ENCODE measurements around the gene ABHD16A. TPM values are rescaled to one million over a fixed set of nuclear protein-coding genes. Genes with fewer than 3 reads are reported as not detected.

ABHD16A gene
- total and polyA plus RNA-seq, 8 donors: 15.1 to 122 (median 46.8) TPM

GRCh38 chr6:31652925-31653724, 50.0 kb downstream of the ABHD16A start:
- no peaks in the 10 kb centered on the region for H3K27me3 ChIP-seq
- WGBS, 5 donors: 7 to 9% (median 7%) methylated on average over 37 of the region's 37 CpGs
- H3K4me1 ChIP-seq: peaks cover 20 to 67% (median 51%) of the 10 kb centered on the region in 4 donors
- TF ChIP-seq, protein P1, sequence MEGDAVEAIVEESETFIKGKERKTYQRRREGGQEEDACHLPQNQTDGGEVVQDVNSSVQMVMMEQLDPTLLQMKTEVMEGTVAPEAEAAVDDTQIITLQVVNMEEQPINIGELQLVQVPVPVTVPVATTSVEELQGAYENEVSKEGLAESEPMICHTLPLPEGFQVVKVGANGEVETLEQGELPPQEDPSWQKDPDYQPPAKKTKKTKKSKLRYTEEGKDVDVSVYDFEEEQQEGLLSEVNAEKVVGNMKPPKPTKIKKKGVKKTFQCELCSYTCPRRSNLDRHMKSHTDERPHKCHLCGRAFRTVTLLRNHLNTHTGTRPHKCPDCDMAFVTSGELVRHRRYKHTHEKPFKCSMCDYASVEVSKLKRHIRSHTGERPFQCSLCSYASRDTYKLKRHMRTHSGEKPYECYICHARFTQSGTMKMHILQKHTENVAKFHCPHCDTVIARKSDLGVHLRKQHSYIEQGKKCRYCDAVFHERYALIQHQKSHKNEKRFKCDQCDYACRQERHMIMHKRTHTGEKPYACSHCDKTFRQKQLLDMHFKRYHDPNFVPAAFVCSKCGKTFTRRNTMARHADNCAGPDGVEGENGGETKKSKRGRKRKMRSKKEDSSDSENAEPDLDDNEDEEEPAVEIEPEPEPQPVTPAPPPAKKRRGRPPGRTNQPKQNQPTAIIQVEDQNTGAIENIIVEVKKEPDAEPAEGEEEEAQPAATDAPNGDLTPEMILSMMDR (IDR thresholded peaks at IDR 0.05): peak in 1 of 7 experiments; percentile 3
- TF ChIP-seq POLR2A (IDR thresholded peaks at IDR 0.05): peak in 1 of 4 donors; percentile 37
- no peak for TF ChIP-seq EP300 (IDR thresholded peaks at IDR 0.05)
- peak in 2 of 3 donors; percentile 78 to 80 for TF ChIP-seq POLR2AphosphoS5 (IDR thresholded peaks at IDR 0.05)
- peak overlapping the region; percentile 67 to 87 (median 82) for H3K4me3 ChIP-seq
- peak overlapping the region; percentile 97 to 99 (median 98) for H3K27ac ChIP-seq
- H3K36me3 ChIP-seq: peaks cover 24 to 63% (median 54%) of the 10 kb centered on the region in 4 donors
- no peaks in the 10 kb centered on the region for H3K9me3 ChIP-seq
- intact Hi-C loops (cut with DNase I; ENCODE audit: low total_unique reads): no loop called here
- DNase-seq: peak in 1 of 2 donors; percentile 89

GRCh38 chr6:31651602-31652191, 51.4 kb downstream of the ABHD16A start:
- intact Hi-C loops (cut with DNase I; ENCODE audit: low total_unique reads): no loop called here
- 0 to 2% (median 1%) methylated on average over 15 to 29 of the region's 29 CpGs for WGBS, 5 donors
- Histone ChIP-seq H3K4me1 (peaks cover 16 to 55% (median 39%) of the 10 kb centered on the region in 4 donors), H3K9me3 (no peaks in the 10 kb centered on the region), H3K4me3 (peak overlapping the region; percentile 67 to 87 (median 82)), H3K27ac (peak overlapping the region; percentile 97 to 99 (median 98)), H3K27me3 (no peaks in the 10 kb centered on the region), H3K36me3 (peaks cover 31 to 65% (median 56%) of the 10 kb centered on the region in 4 donors)
- TF ChIP-seq POLR2AphosphoS5 (IDR thresholded peaks at IDR 0.05): peak in 2 of 3 donors; percentile 20 to 34
- no peak for TF ChIP-seq POLR2A (IDR thresholded peaks at IDR 0.05)
- peak in 1 of 2 donors; percentile 93 for DNase-seq

- peaks cover 93 to 100% (median 99%) of the 10 kb centered on the region in 4 donors for H3K36me3 ChIP-seq
These were observed 57.8 kb downstream of the ABHD16A start for GRCh38 chr6:31645325-31645724.

DNA sequence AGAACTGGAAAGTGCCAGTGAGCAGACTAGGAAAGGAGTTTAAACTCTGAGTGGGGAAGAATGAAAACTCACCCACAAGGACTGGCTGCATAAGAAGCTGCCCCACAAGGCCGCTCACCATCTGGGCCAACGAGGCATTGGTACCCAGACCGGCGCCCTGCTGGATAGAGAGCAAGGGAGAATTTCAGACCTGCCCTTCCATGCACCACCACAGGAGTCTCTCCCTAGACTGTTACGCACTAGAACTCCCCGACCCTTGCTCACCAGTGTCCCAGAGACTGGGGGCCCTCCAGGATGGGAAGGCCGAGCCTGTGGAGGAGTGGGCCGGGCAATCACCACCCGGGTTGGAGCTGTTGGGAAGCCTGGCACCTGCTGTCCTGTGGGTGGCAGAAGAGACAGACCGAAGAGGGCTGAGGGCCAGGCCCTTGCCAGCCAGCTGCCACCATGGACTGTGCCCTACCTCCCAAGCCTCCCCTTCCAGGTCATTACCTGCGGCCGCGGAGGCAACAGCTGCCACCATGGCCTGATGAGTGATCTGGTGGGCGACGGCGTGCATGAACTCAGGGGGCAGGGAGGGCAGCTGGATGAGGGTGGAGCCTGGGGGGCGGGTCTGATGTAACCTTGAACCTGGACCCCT, 59.2 kb downstream of the ABHD16A start:
- intact Hi-C loops (cut with DNase I; ENCODE audit: low total_unique reads): no loop called here

More at GRCh38 chr6:31645325-31645724, 57.8 kb downstream of the ABHD16A start:
- DNase-seq: no peak
- no peaks in the 10 kb centered on the region for H3K27me3 ChIP-seq
- 93 to 96% (median 95%) methylated on average over 9 of the region's 9 CpGs for WGBS, 5 donors
- intact Hi-C loops (cut with DNase I; ENCODE audit: low total_unique reads): no loop called here
- H3K4me3 ChIP-seq: no peak overlapping the region
- peaks cover 0 to 15% (median 7%) of the 10 kb centered on the region in 4 donors for H3K4me1 ChIP-seq
- H3K9me3 ChIP-seq: no peaks in the 10 kb centered on the region
- no peak overlapping the region for H3K27ac ChIP-seq
- TF ChIP-seq, protein P1 (IDR thresholded peaks at IDR 0.05): no peak
- no peak for TF ChIP-seq POLR2A (IDR thresholded peaks at IDR 0.05)
- no peak for TF ChIP-seq POLR2AphosphoS5 (IDR thresholded peaks at IDR 0.05)
- TF ChIP-seq EP300 (IDR thresholded peaks at IDR 0.05): no peak

More for the DNA sequence above, 59.2 kb downstream of the ABHD16A start:
- no peak for TF ChIP-seq EP300 (IDR thresholded peaks at IDR 0.05)
- no peak for TF ChIP-seq POLR2AphosphoS5 (IDR thresholded peaks at IDR 0.05)
- TF ChIP-seq, protein P1 (IDR thresholded peaks at IDR 0.05): no peak
- TF ChIP-seq POLR2A (IDR thresholded peaks at IDR 0.05): no peak
- H3K4me3 ChIP-seq: no peak overlapping the region
- WGBS, 5 donors: 80 to 90% (median 89%) methylated on average over 11 to 17 of the region's 17 CpGs
- DNase-seq: no peak
- H3K36me3 ChIP-seq: peaks cover 99 to 100% (median 100%) of the 10 kb centered on the region in 4 donors
- H3K4me1 ChIP-seq: peaks cover 0 to under 1% (median 0%) of the 10 kb centered on the region in 4 donors
- H3K9me3 ChIP-seq: no peaks in the 10 kb centered on the region
- no peak overlapping the region for H3K27ac ChIP-seq
- H3K27me3 ChIP-seq: no peaks in the 10 kb centered on the region
